ENCODE measurements around the gene CSTF3. TPM values are rescaled to one million over a fixed set of nuclear protein-coding genes. Genes with fewer than 3 reads are reported as not detected.

The CSTF3 gene
- total and polyA plus RNA-seq, 4 donors: 14.3 to 35.6 (median 27.3) TPM

DNA sequence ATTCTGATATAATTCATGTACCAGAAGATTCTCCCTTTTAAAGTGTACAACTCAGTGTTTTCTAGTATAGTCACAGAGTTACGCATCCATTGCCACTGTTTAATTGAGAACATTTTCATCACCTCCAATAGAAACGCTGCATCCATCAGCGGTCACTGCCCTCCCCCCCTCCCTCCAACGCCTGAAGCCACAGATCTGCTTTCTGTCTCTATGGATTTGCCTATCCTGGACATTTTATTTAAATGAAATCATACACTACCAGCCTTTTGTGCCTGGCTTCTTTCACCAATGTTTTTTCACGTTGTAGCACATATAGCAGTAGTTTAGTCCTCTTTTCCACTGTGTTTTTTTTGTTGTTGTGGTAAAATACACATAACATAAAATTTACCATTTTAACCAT is 99.1 kb downstream of the CSTF3 start:
- WGBS, 2 donors: 80 to 92% methylated on average over 5 of the region's 5 CpGs
- no peak overlapping the region for H3K9ac ChIP-seq (ENCODE audit: insufficient read depth in 1 of 2, low read length in 2 of 2)
- H3K4me1 ChIP-seq (ENCODE audit: control insufficient read depth in 5 of 5, insufficient read depth in 5 of 5, low read length in 5 of 5): no peaks in the 10 kb centered on the region
- DNase-seq (no peak), ATAC-seq (ENCODE audit: insufficient read depth, low FRiP score) (no peak)
- H3K4me3 ChIP-seq: no peak overlapping the region
- no peaks in the 10 kb centered on the region for H3K9me3 ChIP-seq (ENCODE audit: control insufficient read depth in 4 of 4, insufficient read depth in 3 of 4, low read length in 3 of 4)
- peaks cover 15 to 31% (median 25%) of the 10 kb centered on the region in 4 donors for H3K36me3 ChIP-seq (ENCODE audit: control insufficient read depth in 4 of 4, insufficient read depth in 4 of 4, low read length in 4 of 4)
- TF ChIP-seq CTCF (IDR thresholded peaks at IDR 0.05; ENCODE audit: control extremely low read depth, extremely low read depth): no peak
- no peaks in the 10 kb centered on the region for H3K27me3 ChIP-seq (ENCODE audit: control insufficient read depth in 3 of 3, insufficient read depth in 3 of 3, low read length in 2 of 3)
- no peak overlapping the region for H3K27ac ChIP-seq (ENCODE audit: low read depth in 1 of 2, low read length in 1 of 2)

DNA sequence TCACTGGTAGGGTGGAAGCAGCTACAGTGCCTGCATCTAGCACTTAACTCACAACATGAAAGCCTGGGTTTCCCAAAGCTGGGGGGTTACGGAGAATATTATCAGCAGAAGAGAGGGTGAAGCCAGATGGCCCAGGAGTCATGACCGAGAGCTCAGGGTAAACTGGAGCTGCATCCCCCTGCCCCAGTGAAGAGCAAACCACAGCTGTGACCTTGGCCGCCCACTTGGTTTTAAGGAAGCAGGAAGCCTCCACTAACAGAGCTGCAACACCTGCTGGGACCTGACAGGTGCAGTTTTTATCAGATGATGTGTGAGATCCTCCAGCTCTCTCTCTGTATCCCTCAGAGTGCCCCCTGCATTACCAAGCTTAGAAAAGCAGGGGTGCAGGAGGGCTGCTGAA is 101.0 kb downstream of the CSTF3 start:
- H3K4me1 ChIP-seq (ENCODE audit: control insufficient read depth in 5 of 5, insufficient read depth in 5 of 5, low read length in 5 of 5): no peaks in the 10 kb centered on the region
- DNase-seq: no peak
- 89 to 98% methylated on average over 3 of the region's 3 CpGs for WGBS, 2 donors
- ATAC-seq (ENCODE audit: insufficient read depth, low FRiP score): no peak
- H3K27me3 ChIP-seq (ENCODE audit: control insufficient read depth in 3 of 3, insufficient read depth in 3 of 3, low read length in 2 of 3): no peaks in the 10 kb centered on the region
- H3K9ac ChIP-seq (ENCODE audit: insufficient read depth in 1 of 2, low read length in 2 of 2): no peak overlapping the region
- no peak for TF ChIP-seq CTCF (IDR thresholded peaks at IDR 0.05; ENCODE audit: control extremely low read depth, extremely low read depth)
- no peaks in the 10 kb centered on the region for H3K9me3 ChIP-seq (ENCODE audit: control insufficient read depth in 4 of 4, insufficient read depth in 3 of 4, low read length in 3 of 4)
- H3K27ac ChIP-seq (ENCODE audit: low read depth in 1 of 2, low read length in 1 of 2): no peak overlapping the region
- no peak overlapping the region for H3K4me3 ChIP-seq
- peaks cover 16 to 28% (median 22%) of the 10 kb centered on the region in 4 donors for H3K36me3 ChIP-seq (ENCODE audit: control insufficient read depth in 4 of 4, insufficient read depth in 4 of 4, low read length in 4 of 4)

DNA sequence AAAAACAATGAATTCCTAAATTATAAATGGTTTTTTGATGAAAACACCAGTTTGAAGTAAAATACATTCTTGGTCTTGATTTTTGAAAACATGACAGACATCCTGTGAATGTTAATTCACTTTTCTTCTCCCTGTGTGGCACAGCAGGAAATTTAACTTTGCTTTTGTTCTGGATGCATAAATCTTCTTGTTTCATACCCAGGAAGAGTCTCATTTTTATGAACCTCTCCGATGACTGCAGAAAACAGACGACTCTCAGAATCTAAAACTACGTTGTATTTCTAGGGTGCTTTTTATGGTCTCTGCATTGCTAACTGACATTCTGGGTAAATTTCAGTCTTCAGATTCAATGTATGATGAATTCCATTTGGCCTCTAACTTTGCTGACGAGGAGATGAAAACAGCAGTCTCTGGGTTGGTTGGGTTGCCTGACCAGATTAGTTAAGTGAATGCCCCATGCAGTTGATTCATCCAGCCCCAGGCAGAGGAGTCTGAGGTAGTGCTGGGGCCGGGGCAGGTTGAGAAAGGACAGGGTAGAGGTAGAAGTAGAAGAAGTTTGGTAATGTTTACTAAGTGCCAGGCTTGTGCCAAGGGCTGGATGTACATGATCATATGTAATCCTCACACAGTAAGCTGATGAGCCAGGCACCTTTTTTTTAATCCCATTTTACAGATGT is 101.8 kb downstream of the CSTF3 start:
- TF ChIP-seq CTCF (IDR thresholded peaks at IDR 0.05; ENCODE audit: control extremely low read depth, extremely low read depth): no peak
- DNase-seq (no peak), ATAC-seq (ENCODE audit: insufficient read depth, low FRiP score) (no peak)
- WGBS, 2 donors: 91 to 93% methylated on average over 5 of the region's 5 CpGs
- Histone ChIP-seq H3K4me1 (ENCODE audit: control insufficient read depth in 5 of 5, insufficient read depth in 5 of 5, low read length in 5 of 5) (no peaks in the 10 kb centered on the region), H3K9ac (ENCODE audit: insufficient read depth in 1 of 2, low read length in 2 of 2) (no peak overlapping the region), H3K27me3 (ENCODE audit: control insufficient read depth in 3 of 3, insufficient read depth in 3 of 3, low read length in 2 of 3) (no peaks in the 10 kb centered on the region), H3K27ac (ENCODE audit: low read depth in 1 of 2, low read length in 1 of 2) (no peak overlapping the region), H3K9me3 (ENCODE audit: control insufficient read depth in 4 of 4, insufficient read depth in 3 of 4, low read length in 3 of 4) (no peaks in the 10 kb centered on the region), H3K36me3 (ENCODE audit: control insufficient read depth in 4 of 4, insufficient read depth in 4 of 4, low read length in 4 of 4) (peaks cover 17 to 32% (median 22%) of the 10 kb centered on the region in 4 donors), H3K4me3 (no peak overlapping the region)

- Histone ChIP-seq H3K9ac (ENCODE audit: insufficient read depth in 1 of 2, low read length in 2 of 2) (no peak overlapping the region), H3K27me3 (ENCODE audit: control insufficient read depth in 3 of 3, insufficient read depth in 3 of 3, low read length in 2 of 3) (no peaks in the 10 kb centered on the region), H3K9me3 (ENCODE audit: control insufficient read depth in 4 of 4, insufficient read depth in 3 of 4, low read length in 3 of 4) (no peaks in the 10 kb centered on the region), H3K4me3 (no peak overlapping the region), H3K27ac (ENCODE audit: low read depth in 1 of 2, low read length in 1 of 2) (no peak overlapping the region), H3K4me1 (ENCODE audit: control insufficient read depth in 5 of 5, insufficient read depth in 5 of 5, low read length in 5 of 5) (no peaks in the 10 kb centered on the region), H3K36me3 (ENCODE audit: control insufficient read depth in 4 of 4, insufficient read depth in 4 of 4, low read length in 4 of 4) (peaks cover 7 to 25% (median 21%) of the 10 kb centered on the region in 4 donors)
- no peak for ATAC-seq (ENCODE audit: insufficient read depth, low FRiP score)
- no peak for TF ChIP-seq CTCF (IDR thresholded peaks at IDR 0.05; ENCODE audit: control extremely low read depth, extremely low read depth)
- DNase-seq: peak in 1 of 3 donors; percentile 15
- WGBS, 2 donors: 90 to 98% methylated on average over 1 of the region's 1 CpG
Measured at GRCh38 chr11:33057284-33057683, 104.0 kb downstream of the CSTF3 start.

All from lung (tissue), 12 donors.